VCaP (cell line): Measurements from ENCODE around the gene BCAR1.
"Not testable (repeated sequence)": the region's sequence is repeated elsewhere in the genome, so short reads cannot be mapped to it uniquely, and the experiment has no call there.

ENCODE experiments used
- H3K27ac ChIP-seq: fragments of 450-650 bp; 2 replicates; pipeline ENCODE4 v1.5.1; 2017
- TF ChIP-seq, protein P1 (sequence below): fragments of 450-650 bp; conservative IDR thresholded peaks from 2 replicates; pipeline ENCODE4 v1.5.1; 2017; ENCODE audit warnings: mild to moderate bottlenecking, moderate library complexity

The BCAR1 gene

DNA sequence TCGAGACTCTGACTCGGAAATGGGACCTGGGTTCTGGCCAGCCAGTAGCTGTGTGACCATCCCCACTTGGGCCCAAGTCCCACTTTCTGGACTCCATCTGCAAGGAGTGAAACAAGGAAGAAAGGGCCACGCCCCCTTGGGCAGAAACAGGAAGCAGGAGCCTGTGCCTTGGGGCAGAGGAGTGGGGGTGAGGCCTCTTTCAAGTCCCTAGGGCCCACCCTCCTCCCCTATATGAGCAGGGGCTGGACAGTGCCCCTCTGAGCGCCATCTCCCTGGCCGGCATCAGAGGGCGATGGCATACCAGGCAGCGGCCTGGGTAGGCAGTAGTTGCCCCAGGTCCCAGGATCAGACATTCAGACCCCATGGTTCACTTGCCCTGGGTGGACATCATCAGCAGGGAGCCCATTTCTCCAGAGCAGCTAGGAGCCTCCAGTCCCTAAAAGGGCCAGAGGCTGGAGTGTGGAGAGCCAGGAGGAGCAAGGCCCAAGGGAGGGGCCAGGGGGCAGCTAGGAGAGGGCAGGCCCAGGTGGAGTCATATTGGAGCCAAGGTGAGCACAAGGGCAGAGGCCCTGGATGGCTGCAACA lies 7.1 kb downstream of the BCAR1 start:
- TF ChIP-seq, protein P1, sequence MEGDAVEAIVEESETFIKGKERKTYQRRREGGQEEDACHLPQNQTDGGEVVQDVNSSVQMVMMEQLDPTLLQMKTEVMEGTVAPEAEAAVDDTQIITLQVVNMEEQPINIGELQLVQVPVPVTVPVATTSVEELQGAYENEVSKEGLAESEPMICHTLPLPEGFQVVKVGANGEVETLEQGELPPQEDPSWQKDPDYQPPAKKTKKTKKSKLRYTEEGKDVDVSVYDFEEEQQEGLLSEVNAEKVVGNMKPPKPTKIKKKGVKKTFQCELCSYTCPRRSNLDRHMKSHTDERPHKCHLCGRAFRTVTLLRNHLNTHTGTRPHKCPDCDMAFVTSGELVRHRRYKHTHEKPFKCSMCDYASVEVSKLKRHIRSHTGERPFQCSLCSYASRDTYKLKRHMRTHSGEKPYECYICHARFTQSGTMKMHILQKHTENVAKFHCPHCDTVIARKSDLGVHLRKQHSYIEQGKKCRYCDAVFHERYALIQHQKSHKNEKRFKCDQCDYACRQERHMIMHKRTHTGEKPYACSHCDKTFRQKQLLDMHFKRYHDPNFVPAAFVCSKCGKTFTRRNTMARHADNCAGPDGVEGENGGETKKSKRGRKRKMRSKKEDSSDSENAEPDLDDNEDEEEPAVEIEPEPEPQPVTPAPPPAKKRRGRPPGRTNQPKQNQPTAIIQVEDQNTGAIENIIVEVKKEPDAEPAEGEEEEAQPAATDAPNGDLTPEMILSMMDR = no peak
- H3K27ac ChIP-seq = no peak overlapping the region

DNA sequence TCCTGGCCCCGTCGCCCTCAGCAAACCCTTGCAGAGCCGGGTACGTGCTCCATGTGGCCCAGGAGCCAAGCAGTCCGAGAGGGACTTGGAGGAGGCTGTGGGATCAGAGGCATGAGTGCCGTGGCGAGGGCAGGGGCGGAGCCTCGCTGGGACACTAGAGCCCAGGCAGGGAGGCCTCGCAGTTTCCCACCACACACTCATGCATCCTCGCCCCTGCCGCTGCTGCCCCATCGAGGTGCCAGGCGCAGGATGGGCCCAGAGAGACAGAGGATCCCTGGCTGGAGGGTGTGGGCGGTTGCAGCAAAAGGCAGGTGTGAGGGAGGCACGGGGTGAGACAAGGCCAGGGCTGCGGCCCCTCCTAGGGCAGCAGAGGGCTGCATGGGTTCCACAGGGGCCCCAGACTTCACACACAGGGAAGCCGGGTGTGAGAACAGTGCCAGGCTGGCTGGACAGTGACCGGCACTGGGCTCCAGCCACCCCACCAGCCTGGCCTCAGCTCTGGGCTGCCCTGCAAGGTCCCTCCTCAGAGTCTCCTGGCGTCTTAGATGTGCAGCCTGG lies 7.7 kb downstream of the BCAR1 start:
- no peak overlapping the region for H3K27ac ChIP-seq
- TF ChIP-seq, protein P1 = no peak

DNA sequence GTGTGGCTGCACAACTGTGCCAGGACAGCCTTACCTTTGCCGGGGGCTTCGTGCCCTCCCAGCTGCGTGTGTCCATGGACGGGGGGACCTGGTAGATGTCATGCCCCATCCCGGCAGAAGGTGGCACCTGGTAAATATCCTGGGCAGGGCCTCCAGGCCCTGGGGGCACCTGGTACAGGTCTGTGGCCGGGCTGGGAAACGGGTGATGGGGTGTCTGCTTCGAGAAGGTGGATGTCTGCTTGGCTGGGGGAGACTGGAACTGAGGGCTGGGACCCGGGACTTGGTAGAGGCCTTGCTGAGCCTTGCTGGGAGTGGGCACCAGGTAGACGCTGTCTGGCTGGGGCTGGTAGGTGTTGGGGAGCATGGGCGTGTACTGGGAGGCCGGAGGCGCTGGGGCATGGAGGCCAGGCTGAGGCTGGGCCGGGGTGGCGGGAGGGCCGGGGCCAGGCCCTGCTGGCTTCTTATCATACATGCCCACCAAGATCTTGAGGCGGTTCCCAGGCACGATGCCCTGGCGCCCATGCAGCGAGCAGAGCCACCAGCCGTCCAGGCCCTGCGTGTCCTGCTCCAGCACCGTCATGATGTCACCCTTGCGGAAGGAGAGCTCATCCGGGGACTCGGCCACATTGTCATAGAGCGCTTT lies 8.9 kb downstream of the BCAR1 start:
- not testable (repeated sequence) for H3K27ac ChIP-seq

DNA sequence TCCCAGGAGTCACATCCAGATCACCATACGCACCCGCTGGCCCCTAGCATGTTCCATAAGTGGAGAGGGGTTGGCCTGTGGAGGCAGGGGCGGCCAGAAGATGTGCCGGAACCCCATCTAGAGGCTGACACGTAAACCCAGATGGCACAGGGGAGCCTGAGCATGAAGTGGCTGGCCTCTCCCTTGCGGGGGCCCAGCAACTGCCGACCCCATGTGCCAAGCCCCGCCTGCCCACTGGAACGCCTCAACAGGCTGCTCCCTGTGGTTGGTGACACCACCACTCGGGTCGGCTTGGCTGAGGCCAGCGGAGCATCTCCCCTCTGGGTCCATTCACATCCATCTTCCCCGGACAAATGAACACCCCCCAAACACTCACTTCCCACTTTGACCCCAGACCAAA lies 9.5 kb downstream of the BCAR1 start:
- no peak overlapping the region for H3K27ac ChIP-seq
- TF ChIP-seq, protein P1 = no peak

GRCh38 chr16:75241412-75241811 lies 10.0 kb downstream of the BCAR1 start:
- H3K27ac ChIP-seq = no peak overlapping the region
- TF ChIP-seq, protein P1 = no peak

- H3K27ac ChIP-seq = not testable (repeated sequence)
These were observed 10.8 kb downstream of the BCAR1 start for GRCh38 chr16:75240633-75241032.

DNA sequence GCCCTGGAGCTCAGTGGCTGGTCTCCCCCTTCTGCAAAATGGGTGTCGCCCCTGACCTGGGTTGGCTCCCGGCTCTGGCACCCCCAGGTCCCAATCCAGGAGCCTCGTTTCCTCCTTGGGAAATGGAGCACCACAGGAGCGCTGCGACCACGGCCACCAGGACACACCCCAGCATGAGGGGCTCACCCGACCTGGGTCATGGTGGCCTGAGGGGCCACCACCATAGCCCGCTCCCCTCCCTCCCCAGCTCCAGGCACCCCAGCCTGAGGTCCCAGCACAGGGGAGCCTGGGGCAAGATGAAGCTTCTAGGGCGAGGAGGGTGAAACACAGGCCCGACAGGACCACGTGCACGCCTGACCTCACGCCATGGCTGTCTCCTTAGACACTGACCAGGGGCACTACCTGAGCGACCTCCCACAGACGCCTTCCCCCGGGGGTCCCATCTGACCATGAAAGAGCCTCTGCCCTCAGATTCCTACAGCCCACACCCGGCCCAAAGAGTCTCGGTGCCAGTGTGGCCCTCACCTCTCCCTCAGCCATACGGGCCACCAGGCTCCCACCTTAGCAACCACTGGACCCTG lies 11.8 kb downstream of the BCAR1 start:
- TF ChIP-seq, protein P1 = no peak
- H3K27ac ChIP-seq = no peak overlapping the region

DNA sequence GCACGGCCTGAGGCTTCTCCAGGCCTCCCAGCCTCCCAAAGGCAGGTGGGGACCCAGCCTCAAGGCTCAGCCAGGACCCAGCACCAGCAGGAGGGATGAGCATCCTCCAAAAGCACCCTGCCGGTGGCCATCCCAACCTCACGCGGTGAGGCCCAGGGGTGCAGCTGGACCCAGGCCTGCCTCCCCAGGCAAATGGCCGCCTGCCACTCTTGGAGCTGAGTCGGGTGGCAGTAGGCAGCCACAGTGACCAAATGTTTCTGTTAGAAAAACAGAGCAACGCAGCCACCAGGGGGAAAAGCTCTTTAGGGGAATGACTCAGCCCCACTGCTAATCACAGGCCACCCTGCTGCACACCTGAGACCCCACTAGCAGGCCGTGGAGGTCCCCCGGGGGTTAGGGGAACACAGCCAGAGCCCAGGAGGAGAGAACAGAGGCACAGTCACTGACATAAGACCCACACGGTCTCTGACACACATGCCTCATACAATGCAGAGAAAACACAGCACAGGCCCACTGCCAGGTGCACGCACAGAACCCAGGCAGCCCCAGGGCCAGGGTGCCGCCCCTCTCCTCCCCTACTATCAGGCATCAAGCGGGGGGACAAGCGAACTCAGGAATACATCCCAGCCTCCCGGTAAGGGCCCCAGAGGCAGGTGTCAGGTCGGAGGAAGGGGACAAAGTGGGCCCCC lies 12.4 kb downstream of the BCAR1 start:
- TF ChIP-seq, protein P1 = no peak

More for the DNA sequence above, 12.4 kb downstream of the BCAR1 start:
- no peak overlapping the region for H3K27ac ChIP-seq
